ENCODE data around the gene SACM1L.

DNA sequence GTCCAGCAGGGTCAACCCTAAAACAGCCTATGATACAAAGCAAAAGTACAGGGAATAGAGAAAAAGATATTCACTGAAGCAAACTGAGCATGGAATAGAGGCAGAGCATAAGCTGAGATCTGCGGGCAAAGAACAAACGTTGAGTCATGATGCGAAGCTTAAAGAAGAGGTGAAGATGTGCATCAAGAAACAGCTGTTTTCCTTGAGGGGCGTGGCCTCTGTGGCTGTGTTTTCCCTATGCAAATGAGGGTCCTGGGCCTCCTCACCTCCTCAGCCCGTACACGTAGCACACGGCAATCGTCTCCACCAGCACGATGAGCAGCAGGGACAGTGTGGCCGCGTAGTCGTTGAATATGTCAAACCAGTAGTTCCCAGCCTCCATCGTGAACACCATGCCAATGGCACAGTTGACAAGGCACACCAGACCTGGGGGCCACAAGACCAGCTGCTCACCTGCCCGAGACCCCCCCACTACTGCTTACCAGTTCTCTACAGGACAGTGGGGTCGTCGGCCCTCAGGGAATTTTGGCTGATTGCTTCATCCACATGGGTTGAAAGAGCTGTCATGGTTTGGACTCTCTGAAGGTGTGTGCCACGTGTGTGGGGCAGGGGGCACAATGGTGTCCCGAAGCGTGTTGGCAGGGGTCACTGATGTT, 73.6 kb downstream of the SACM1L start:
- TF ChIP-seq, protein P1, sequence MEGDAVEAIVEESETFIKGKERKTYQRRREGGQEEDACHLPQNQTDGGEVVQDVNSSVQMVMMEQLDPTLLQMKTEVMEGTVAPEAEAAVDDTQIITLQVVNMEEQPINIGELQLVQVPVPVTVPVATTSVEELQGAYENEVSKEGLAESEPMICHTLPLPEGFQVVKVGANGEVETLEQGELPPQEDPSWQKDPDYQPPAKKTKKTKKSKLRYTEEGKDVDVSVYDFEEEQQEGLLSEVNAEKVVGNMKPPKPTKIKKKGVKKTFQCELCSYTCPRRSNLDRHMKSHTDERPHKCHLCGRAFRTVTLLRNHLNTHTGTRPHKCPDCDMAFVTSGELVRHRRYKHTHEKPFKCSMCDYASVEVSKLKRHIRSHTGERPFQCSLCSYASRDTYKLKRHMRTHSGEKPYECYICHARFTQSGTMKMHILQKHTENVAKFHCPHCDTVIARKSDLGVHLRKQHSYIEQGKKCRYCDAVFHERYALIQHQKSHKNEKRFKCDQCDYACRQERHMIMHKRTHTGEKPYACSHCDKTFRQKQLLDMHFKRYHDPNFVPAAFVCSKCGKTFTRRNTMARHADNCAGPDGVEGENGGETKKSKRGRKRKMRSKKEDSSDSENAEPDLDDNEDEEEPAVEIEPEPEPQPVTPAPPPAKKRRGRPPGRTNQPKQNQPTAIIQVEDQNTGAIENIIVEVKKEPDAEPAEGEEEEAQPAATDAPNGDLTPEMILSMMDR (IDR thresholded peaks at IDR 0.05), result no peak
- no peak for TF ChIP-seq POLR2A (IDR thresholded peaks at IDR 0.05; ENCODE audit: low read depth)
